OCI-LY7 (cell line): Measurements from ENCODE around the gene P4HA3. TPM values are rescaled to one million over a fixed set of nuclear protein-coding genes. Genes with fewer than 3 reads are reported as not detected.

Experiments
- BruUV-seq: library from RNA; stranded (reverse); fragments of 400-500 nt; replicated peaks from 2 replicates; lab custom pipeline; 2021; lab: Mats Ljungman, UMichigan
- CTCF ChIA-PET: fragments of 300-600 bp; sonication (Branson Sonifier 250); formaldehyde crosslinking; loops from one replicate; lab custom pipeline; 2022; ENCODE audit warnings: antibody characterized with exemption; ENCODE audit not compliant: unreplicated experiment; lab: Charles Lee
- POLR2A ChIA-PET: fragments of 300-600 bp; sonication (Branson Sonifier 250); formaldehyde crosslinking; loops from one replicate; lab custom pipeline; 2022; ENCODE audit warnings: antibody characterized with exemption; lab: Charles Lee
- DNase-seq: peaks from one replicate; pipeline ENCODE4 v3.0.0-alpha.2; 2015; ENCODE audit warnings: low spot score
- H2AFZ ChIP-seq: fragments of 200-600 bp; sonication (generic), shearing (Covaris generic); 2 replicates; pipeline ENCODE4 v1.6.1; 2014; ENCODE audit warnings: mild to moderate bottlenecking, antibody characterized with exemption, low read length, moderate library complexity
- H3K27ac ChIP-seq: fragments of 200-600 bp; sonication (generic); 2 replicates; pipeline ENCODE4 v1.5.1; 2014; ENCODE audit warnings: mixed run types, low read depth, mild to moderate bottlenecking, moderate library complexity, low read length, inconsistent platforms; ENCODE audit not compliant: poor library complexity, severe bottlenecking
- H3K36me3 ChIP-seq: fragments of 200-600 bp; sonication (generic); 2 replicates; pipeline ENCODE4 v1.6.1; 2014; ENCODE audit warnings: mild to moderate bottlenecking, antibody characterized with exemption, low read length, moderate library complexity, mixed read lengths; ENCODE audit not compliant: insufficient read depth
- H3K4me1 ChIP-seq: fragments of 200-600 bp; sonication (generic); 2 replicates; pipeline ENCODE4 v1.5.1; 2014; ENCODE audit warnings: mild to moderate bottlenecking, low read length; ENCODE audit not compliant: insufficient read depth, poor library complexity, severe bottlenecking
- H3K4me2 ChIP-seq: fragments of 200-600 bp; sonication (generic); 2 replicates; pipeline ENCODE4 v1.6.1; 2014; ENCODE audit warnings: mild to moderate bottlenecking, low read length
- H3K4me3 ChIP-seq: fragments of 200-600 bp; sonication (generic); 2 replicates; pipeline ENCODE4 v1.5.1; 2014; ENCODE audit warnings: mild to moderate bottlenecking, low read depth, low read length; ENCODE audit not compliant: poor library complexity, severe bottlenecking
- H3K79me2 ChIP-seq: fragments of 200-600 bp; sonication (generic); 2 replicates; pipeline ENCODE4 v1.6.1; 2016; ENCODE audit warnings: low read depth, mild to moderate bottlenecking, low read length, moderate library complexity, mixed read lengths; ENCODE audit not compliant: insufficient read depth
- H3K9me2 ChIP-seq: fragments of 200-600 bp; sonication (generic); 2 replicates; pipeline ENCODE4 v1.6.1; 2016; ENCODE audit warnings: mild to moderate bottlenecking, low read length, mixed read lengths; ENCODE audit not compliant: insufficient read depth
- H3K9me3 ChIP-seq: fragments of 200-600 bp; sonication (generic); 2 replicates; pipeline ENCODE4 v1.6.1; 2014; ENCODE audit warnings: mild to moderate bottlenecking, mixed run types, low read length, mixed read lengths
- H4K20me1 ChIP-seq: fragments of 200-600 bp; sonication (generic); 2 replicates; pipeline ENCODE4 v1.6.1; 2014; ENCODE audit warnings: mild to moderate bottlenecking, antibody characterized with exemption, low read length, moderate library complexity, mixed read lengths; ENCODE audit not compliant: insufficient read depth
- EZH2phosphoT487 ChIP-seq: fragments of 200-600 bp; sonication (generic); IDR thresholded peaks from 2 replicates; pipeline ENCODE4 v1.6.1; 2018; ENCODE audit warnings: low read depth, borderline replicate concordance, mild to moderate bottlenecking, mixed run types, antibody characterized with exemption, low read length, moderate library complexity, mixed read lengths
- intact Hi-C: fragments of 100-400 bp; cut with micrococcal nuclease; formaldehyde crosslinking; loops from one replicate; pipeline ENCODE4 v1.10.0; 2022; ENCODE audit not compliant: unreplicated experiment
- total RNA-seq, 2 experiments: library from RNA; depleted of rRNA in 1 of 2; stranded (reverse); fragments of >200 nt in 1 of 2; shearing (Covaris generic) in 1 of 2; gene quantifications; 2 replicates each; pipeline ENCODE4 v1.2.3, GENCODE V29; 2014 to 2022
- TF ChIP-seq, protein P1 (sequence below): fragments of 200-600 bp; sonication (generic); conservative IDR thresholded peaks from 2 replicates; pipeline ENCODE4 v1.5.1; 2014; ENCODE audit warnings: mild to moderate bottlenecking, antibody characterized with exemption, low read length, moderate library complexity, mixed read lengths

Gene P4HA3
- total RNA-seq, 2 experiments from 2014 or later, result not detected

DNA sequence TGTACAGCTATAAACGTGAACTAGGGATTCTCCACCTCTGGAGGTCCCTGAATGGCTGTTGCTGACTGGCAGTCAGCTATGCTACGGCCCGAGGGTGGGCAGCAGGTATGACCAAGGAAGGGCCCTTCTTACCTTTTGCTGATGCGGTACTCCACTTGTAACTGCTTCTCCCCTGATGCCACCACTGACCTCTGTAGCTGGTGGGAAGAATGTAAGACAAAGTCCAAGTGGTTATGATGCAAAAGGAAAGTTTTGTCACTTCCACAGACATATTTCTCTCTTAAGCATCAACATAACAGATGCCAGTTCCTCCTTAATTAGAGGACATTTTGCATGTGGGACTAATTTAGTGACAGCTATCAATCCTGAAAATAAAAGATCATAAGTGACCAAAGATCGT is 32.2 kb downstream of the P4HA3 start:
- DNase-seq, result no peak
- BruUV-seq, result no TSS peak

DNA sequence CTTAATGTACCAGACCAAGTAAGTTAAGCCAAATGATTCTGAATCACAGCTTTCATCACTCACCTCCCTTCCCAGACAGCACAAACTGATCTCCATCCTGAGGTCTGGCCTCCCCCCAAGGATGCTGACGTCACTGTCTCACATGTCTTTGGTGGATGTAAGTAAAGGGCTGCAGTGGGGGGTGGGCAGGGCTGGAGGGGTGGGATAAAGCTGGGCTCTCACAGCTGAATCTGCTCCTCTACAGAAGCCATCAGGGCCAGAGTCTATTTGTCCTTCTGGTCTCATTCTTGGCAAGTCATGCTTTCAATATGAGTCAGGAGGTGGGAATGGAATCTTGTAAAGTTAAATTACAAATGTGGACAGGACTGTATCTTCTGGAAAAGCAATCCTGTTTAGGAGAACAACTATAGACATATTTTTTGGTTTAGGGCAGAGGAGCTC is 32.7 kb downstream of the P4HA3 start:
- CTCF ChIA-PET, result no interaction called here
- no peak for TF ChIP-seq EZH2phosphoT487
- TF ChIP-seq, protein P1, sequence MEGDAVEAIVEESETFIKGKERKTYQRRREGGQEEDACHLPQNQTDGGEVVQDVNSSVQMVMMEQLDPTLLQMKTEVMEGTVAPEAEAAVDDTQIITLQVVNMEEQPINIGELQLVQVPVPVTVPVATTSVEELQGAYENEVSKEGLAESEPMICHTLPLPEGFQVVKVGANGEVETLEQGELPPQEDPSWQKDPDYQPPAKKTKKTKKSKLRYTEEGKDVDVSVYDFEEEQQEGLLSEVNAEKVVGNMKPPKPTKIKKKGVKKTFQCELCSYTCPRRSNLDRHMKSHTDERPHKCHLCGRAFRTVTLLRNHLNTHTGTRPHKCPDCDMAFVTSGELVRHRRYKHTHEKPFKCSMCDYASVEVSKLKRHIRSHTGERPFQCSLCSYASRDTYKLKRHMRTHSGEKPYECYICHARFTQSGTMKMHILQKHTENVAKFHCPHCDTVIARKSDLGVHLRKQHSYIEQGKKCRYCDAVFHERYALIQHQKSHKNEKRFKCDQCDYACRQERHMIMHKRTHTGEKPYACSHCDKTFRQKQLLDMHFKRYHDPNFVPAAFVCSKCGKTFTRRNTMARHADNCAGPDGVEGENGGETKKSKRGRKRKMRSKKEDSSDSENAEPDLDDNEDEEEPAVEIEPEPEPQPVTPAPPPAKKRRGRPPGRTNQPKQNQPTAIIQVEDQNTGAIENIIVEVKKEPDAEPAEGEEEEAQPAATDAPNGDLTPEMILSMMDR, result no peak
- Histone ChIP-seq H3K9me3 (no peaks in the 10 kb centered on the region), H3K4me3 (no peak overlapping the region), H3K27ac (no peak overlapping the region), H3K36me3 (no peaks in the 10 kb centered on the region), H2AFZ (no peak overlapping the region), H3K4me2 (no peak overlapping the region), H3K79me2 (no peaks in the 10 kb centered on the region), H3K9me2 (no peaks in the 10 kb centered on the region), H3K4me1 (no peaks in the 10 kb centered on the region), H4K20me1 (no peaks in the 10 kb centered on the region)
- no peak for DNase-seq
- intact Hi-C loops, result no loop called here
- POLR2A ChIA-PET, result interaction anchor here (0.7 kb wide), 1 partner anchor 13 kb away, joined by 3 read pairs; no protein-coding TSS in a partner anchor
- BruUV-seq, result no TSS peak

More for the DNA sequence above, 32.2 kb downstream of the P4HA3 start:
- no peak overlapping the region for H3K4me3 ChIP-seq
- CTCF ChIA-PET, result no interaction called here
- TF ChIP-seq, protein P1, result no peak
- no peak for TF ChIP-seq EZH2phosphoT487
- no peaks in the 10 kb centered on the region for H3K79me2 ChIP-seq
- H3K4me2 ChIP-seq, result no peak overlapping the region
- H3K9me3 ChIP-seq, result no peaks in the 10 kb centered on the region
- H4K20me1 ChIP-seq, result no peaks in the 10 kb centered on the region
- H2AFZ ChIP-seq, result no peak overlapping the region
- no peak overlapping the region for H3K27ac ChIP-seq
- no peaks in the 10 kb centered on the region for H3K36me3 ChIP-seq
- intact Hi-C loops, result no loop called here
- POLR2A ChIA-PET, result no interaction called here
- H3K4me1 ChIP-seq, result no peaks in the 10 kb centered on the region
- H3K9me2 ChIP-seq, result no peaks in the 10 kb centered on the region

DNA sequence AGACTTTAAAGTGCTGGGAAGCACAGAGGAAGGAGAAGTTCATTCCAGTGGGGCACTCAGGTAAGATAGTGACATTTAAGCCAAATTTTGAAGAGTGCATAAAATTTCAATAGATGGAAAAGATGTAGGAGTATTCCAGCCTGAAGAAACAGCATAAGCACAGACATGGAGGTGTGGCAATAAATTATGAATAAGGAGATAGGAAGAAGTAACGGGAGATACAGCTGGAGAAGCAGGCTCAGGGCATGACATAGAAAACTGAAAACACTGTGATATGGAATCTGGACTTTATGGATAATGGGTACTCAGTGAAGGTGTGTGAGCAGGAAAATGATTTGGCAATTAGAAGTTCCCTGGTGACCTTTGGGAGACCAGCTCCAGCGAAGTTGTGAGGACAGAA is 33.3 kb downstream of the P4HA3 start:
- H2AFZ ChIP-seq, result no peak overlapping the region
- H3K4me2 ChIP-seq, result no peak overlapping the region
- H3K36me3 ChIP-seq, result no peaks in the 10 kb centered on the region
- no peaks in the 10 kb centered on the region for H3K4me1 ChIP-seq
- intact Hi-C loops, result no loop called here
- ChIA-PET CTCF (no interaction called here), POLR2A (interaction anchor here (0.7 kb wide), 1 partner anchor 13 kb away, joined by 3 read pairs; no protein-coding TSS in a partner anchor)
- no peaks in the 10 kb centered on the region for H3K79me2 ChIP-seq
- no peak overlapping the region for H3K4me3 ChIP-seq
- no TSS peak for BruUV-seq
- H3K9me3 ChIP-seq, result no peaks in the 10 kb centered on the region
- no peaks in the 10 kb centered on the region for H4K20me1 ChIP-seq
- DNase-seq, result no peak
- no peak for TF ChIP-seq EZH2phosphoT487
- TF ChIP-seq, protein P1, result no peak
- no peaks in the 10 kb centered on the region for H3K9me2 ChIP-seq
- H3K27ac ChIP-seq, result no peak overlapping the region
